ENCODE results near the gene SMNDC1. TPM values are rescaled to one million over a fixed set of nuclear protein-coding genes. Genes with fewer than 3 reads are reported as not detected.
"Not testable (repeated sequence)": the region's sequence is repeated elsewhere in the genome, so short reads cannot be mapped to it uniquely, and the experiment has no call there.

The SMNDC1 gene
- total RNA-seq, 1 experiment from 2014 or later, result 8.6 TPM

GRCh38 chr10:110254467-110254866, 50.3 kb downstream of the SMNDC1 start:
- no peak for DNase-seq (ENCODE audit: low read depth)

- no peak for DNase-seq (ENCODE audit: low read depth)
Observed at GRCh38 chr10:110252151-110252550, 52.6 kb downstream of the SMNDC1 start.

GRCh38 chr10:110251392-110251791, 53.3 kb downstream of the SMNDC1 start:
- not testable (repeated sequence) for DNase-seq (ENCODE audit: low read depth)

- not testable (repeated sequence) for DNase-seq (ENCODE audit: low read depth)
Observed at GRCh38 chr10:110249489-110249888, 55.2 kb downstream of the SMNDC1 start.

GRCh38 chr10:110247833-110248232, 56.9 kb downstream of the SMNDC1 start:
- not testable (repeated sequence) for DNase-seq (ENCODE audit: low read depth)

- DNase-seq (ENCODE audit: low read depth), result no peak
Observed at GRCh38 chr10:110244550-110244949, 60.2 kb downstream of the SMNDC1 start.

GRCh38 chr10:110242511-110242910, 62.2 kb downstream of the SMNDC1 start:
- no peak for DNase-seq (ENCODE audit: low read depth)

GRCh38 chr10:110241841-110242240, 62.9 kb downstream of the SMNDC1 start:
- no peak for DNase-seq (ENCODE audit: low read depth)

GRCh38 chr10:110241407-110241806, 63.3 kb downstream of the SMNDC1 start:
- DNase-seq (ENCODE audit: low read depth), result no peak

Other genes with a start within 250 kb of the SMNDC1 start
- gene MXI1, start 97.3 kb downstream of the SMNDC1 start, total RNA-seq (2014; rRNA removed; shearing (Covaris generic)), result 12.7 and 18.5 TPM in 2 replicates
- 72.7 and 89.2 TPM in 2 replicates for gene DUSP5, start 193.0 kb upstream of the SMNDC1 start, total RNA-seq (2014; rRNA removed; shearing (Covaris generic))